GM12878 (cell line): Measurements from ENCODE around the gene PRIM1. TPM values are rescaled to one million over a fixed set of nuclear protein-coding genes. Genes with fewer than 3 reads are reported as not detected.
A peak's percentile ranks its signal among the peaks of the same experiment; 100 is the strongest.

Experiments
- BACH1 ChIP-seq: fragments of 450-650 bp; IDR thresholded peaks from 2 replicates; pipeline ENCODE4 v1.6.1; 2017; ENCODE audit warnings: mild to moderate bottlenecking, borderline replicate concordance
- CBFB ChIP-seq: IDR thresholded peaks from 2 replicates; pipeline ENCODE4 v1.6.1; 2016; ENCODE audit warnings: antibody characterized with exemption, low read depth
- CBX3 ChIP-seq: fragments of 200-600 bp; sonication (generic); IDR thresholded peaks from 2 replicates; pipeline ENCODE4 v1.6.1; 2016; ENCODE audit warnings: low read depth, borderline replicate concordance
- CBX5 ChIP-seq: sonication (generic); IDR thresholded peaks from 2 replicates; pipeline ENCODE4 v1.6.1; 2016; ENCODE audit warnings: low read depth, moderate library complexity, mild to moderate bottlenecking, inconsistent platforms
- CHD4 ChIP-seq: fragments of 200-600 bp; sonication (generic); IDR thresholded peaks from 2 replicates; pipeline ENCODE4 v1.6.1; 2016; ENCODE audit warnings: mild to moderate bottlenecking
- CREM ChIP-seq: IDR thresholded peaks from 2 replicates; pipeline ENCODE4 v1.6.1; 2014; ENCODE audit warnings: antibody characterized with exemption, low read depth
- E2F4 ChIP-seq: IDR thresholded peaks from 2 replicates; pipeline ENCODE4 v1.6.1; 2012; ENCODE audit warnings: low read depth, low read length, improper control_type of control experiment
- ETV6 ChIP-seq, 2 experiments: fragments of 450-650 bp in 1 of 2; IDR thresholded peaks in 1 of 2; conservative IDR thresholded peaks in 1 of 2; 2 replicates each; pipeline ENCODE4 v1.6.1; 2014; ENCODE audit warnings: antibody characterized with exemption in 1 of 2, borderline replicate concordance in 1 of 2, low read depth in 1 of 2, mild to moderate bottlenecking in 1 of 2, moderate library complexity in 1 of 2
- EZH2 ChIP-seq: IDR thresholded peaks from 2 replicates; pipeline ENCODE4 v1.6.1; 2012; ENCODE audit warnings: low read depth, mild to moderate bottlenecking, control low read depth, inconsistent platforms, low read length, borderline replicate concordance; ENCODE audit not compliant: control insufficient read depth
- HDAC2 ChIP-seq: fragments of 200-600 bp; sonication (generic); IDR thresholded peaks from 2 replicates; pipeline ENCODE4 v1.6.1; 2017
- HDAC6 ChIP-seq: fragments of 200-600 bp; sonication (generic); IDR thresholded peaks from one replicate; pipeline ENCODE4 v1.8.0; 2017; ENCODE audit warnings: antibody characterized with exemption; ENCODE audit not compliant: unreplicated experiment
- MAX ChIP-seq: IDR thresholded peaks from 2 replicates; pipeline ENCODE4 v1.6.1; 2012; ENCODE audit warnings: low read depth, low read length, improper control_type of control experiment
- MXI1 ChIP-seq: fragments of 150-350 bp; IDR thresholded peaks from 2 replicates; pipeline ENCODE4 v1.6.1; 2011; ENCODE audit warnings: low read depth, mild to moderate bottlenecking, inconsistent platforms, low read length, improper control_type of control experiment
- NFXL1 ChIP-seq: fragments of 450-650 bp; IDR thresholded peaks from 2 replicates; pipeline ENCODE4 v1.6.1; 2017; ENCODE audit warnings: antibody characterized with exemption, mild to moderate bottlenecking, borderline replicate concordance
- NRF1 ChIP-seq: conservative IDR thresholded peaks from 2 replicates; pipeline ENCODE4 v1.6.1; 2011; ENCODE audit warnings: mild to moderate bottlenecking, low read depth, low read length, improper control_type of control experiment
- PAX5 ChIP-seq: IDR thresholded peaks from 2 replicates; pipeline ENCODE4 v1.6.1; 2011; ENCODE audit warnings: low read depth, low read length, borderline replicate concordance
- POLR2AphosphoS2 ChIP-seq: IDR thresholded peaks from 2 replicates; pipeline ENCODE4 v1.6.1; 2011; ENCODE audit warnings: low read depth, mild to moderate bottlenecking, low read length, improper control_type of control experiment, moderate library complexity
- RBBP5 ChIP-seq: fragments of 200-600 bp; sonication (generic); conservative IDR thresholded peaks from 2 replicates; pipeline ENCODE4 v1.6.1; 2016
- RELA ChIP-seq: fragments of 450-650 bp; IDR thresholded peaks from 2 replicates; pipeline ENCODE4 v1.8.0; 2014; ENCODE audit warnings: borderline replicate concordance; ENCODE audit not compliant: partially characterized antibody
- SMAD5 ChIP-seq: IDR thresholded peaks from 2 replicates; pipeline ENCODE4 v1.6.1; 2016; ENCODE audit warnings: antibody characterized with exemption, low read depth
- SMC3 ChIP-seq: IDR thresholded peaks from 2 replicates; pipeline ENCODE4 v1.6.1; 2011; ENCODE audit warnings: low read length, improper control_type of control experiment, borderline replicate concordance
- TAF1 ChIP-seq: IDR thresholded peaks from 2 replicates; pipeline ENCODE4 v1.6.1; 2011; ENCODE audit warnings: mild to moderate bottlenecking, low read depth, low read length, borderline replicate concordance
- TCF12 ChIP-seq: IDR thresholded peaks from 2 replicates; pipeline ENCODE4 v1.6.1; 2011; ENCODE audit warnings: low read depth, mild to moderate bottlenecking, low read length
- YBX1 ChIP-seq: fragments of 450-650 bp; IDR thresholded peaks from 2 replicates; pipeline ENCODE4 v1.6.1; 2016; ENCODE audit warnings: antibody characterized with exemption
- ZNF592 ChIP-seq: fragments of 450-650 bp; IDR thresholded peaks from 2 replicates; pipeline ENCODE4 v1.6.1; 2017; ENCODE audit warnings: mild to moderate bottlenecking, moderate library complexity
- polyA plus RNA-seq, 11 experiments: library from polyadenylated mRNA; depleted of rRNA in 4 of 11; unstranded in 6 of 11; stranded (reverse) in 5 of 11; fragments of >200 nt; fragmentation: Nextera tagmentation in 4 of 11; fragmentation: Illumina TruSeq in 1 of 11; extraction: Ambion mirVana in 4 of 11; extraction: Trizol in 1 of 11; gene quantifications; 1 replicate in 1 of 11; 2 replicates in 10 of 11; pipeline versions ENCODE4 v1.2.1 to v1.2.3, GENCODE V29; 2011 to 2016; ENCODE audit warnings: inconsistent platforms in 2 of 11, missing spikeins in 2 of 11, low read depth in 1 of 11
- total RNA-seq, 4 experiments: library from RNA; depleted of rRNA in 3 of 4; stranded (reverse); fragments of >200 nt in 3 of 4; fragmentation: Illumina TruSeq in 1 of 4; extraction: Trizol in 1 of 4; gene quantifications; 2 replicates each; pipeline versions ENCODE4 v1.2.1 to v1.2.3, GENCODE V29; 2013 to 2021

PRIM1 gene
- total and polyA plus RNA-seq, 10 of the 15 experiments (the other 5 are each of a cell fraction or from before 2014, with no cell fraction given), result 27.1 to 70.6 (median 55.7) TPM

GRCh38 chr12:56688129-56688845 lies 63.8 kb downstream of the PRIM1 start, which contains the start of gene PTGES3 (continued):
- TF ChIP-seq ZNF592, result no peak
- no peak for TF ChIP-seq YBX1
- peak; percentile 82 for TF ChIP-seq CBFB
- no peak for TF ChIP-seq E2F4
- no peak for TF ChIP-seq SMC3
- 0 out of 2 replicates have a peak, but pooled peaks have one; percentile 11 for TF ChIP-seq PAX5
- TF ChIP-seq ETV6 (conservative IDR thresholded peaks at IDR 0.05 in 1 of 2, IDR thresholded peaks at IDR 0.05 in 1 of 2; ENCODE audit: borderline replicate concordance in 1 of 2, low read depth in 1 of 2), result no peak
- TF ChIP-seq POLR2AphosphoS2, result peak; percentile 92
- no peak for TF ChIP-seq NFXL1
- peak; percentile 88 for TF ChIP-seq MAX
- peak; percentile 86; the same call in 1 of the 2 replicates for TF ChIP-seq BACH1
- no peak for TF ChIP-seq RBBP5
- TF ChIP-seq RELA, result peak; percentile 11
- no peak for TF ChIP-seq TCF12
- peak; percentile 90 for TF ChIP-seq SMAD5
- TF ChIP-seq CBX3, result no peak
- peak; percentile 53; the same call in 1 of the 2 replicates for TF ChIP-seq CBX5
- TF ChIP-seq HDAC6, result no peak
- TF ChIP-seq NRF1, result peak; percentile 45; the same call in 1 of the 2 replicates
- TF ChIP-seq CREM, result peak; percentile 96
- no peak for TF ChIP-seq HDAC2
- TF ChIP-seq EZH2, result no peak
- no peak for TF ChIP-seq CHD4
- peak; percentile 97 for TF ChIP-seq MXI1
- peak; percentile 89 for TF ChIP-seq TAF1
